IPS DF 19.7 (cell line): Measurements from ENCODE around the gene GAB2.

Experiments
- DNase-seq: peaks from one replicate; pipeline ENCODE4 v3.0.0-alpha.2; 2013; ENCODE audit warnings: low read depth, low spot score

GAB2 gene

GRCh38 chr11:78221396-78222315 is 196.0 kb downstream of the GAB2 start:
- DNase-seq: no peak

- DNase-seq: no peak
These were observed 197.1 kb downstream of the GAB2 start for GRCh38 chr11:78220218-78221157.

- DNase-seq: no peak
These were observed 198.0 kb downstream of the GAB2 start for GRCh38 chr11:78219493-78220217.

- no peak for DNase-seq
These were observed 198.7 kb downstream of the GAB2 start for GRCh38 chr11:78218707-78219492.

GRCh38 chr11:78217650-78218541 is 199.7 kb downstream of the GAB2 start:
- no peak for DNase-seq

- DNase-seq: no peak
These were observed 200.9 kb downstream of the GAB2 start for GRCh38 chr11:78216571-78217287.

- no peak for DNase-seq
These were observed 201.6 kb downstream of the GAB2 start for GRCh38 chr11:78216021-78216420.

- DNase-seq: no peak
These were observed 203.1 kb downstream of the GAB2 start for GRCh38 chr11:78214331-78215194.

- DNase-seq: no peak
These were observed 203.9 kb downstream of the GAB2 start for GRCh38 chr11:78213526-78214330.

- DNase-seq: no peak
These were observed 204.8 kb downstream of the GAB2 start for GRCh38 chr11:78212586-78213371.

GRCh38 chr11:78211565-78211964 is 206.1 kb downstream of the GAB2 start:
- no peak for DNase-seq

GRCh38 chr11:78210000-78210608 is 207.5 kb downstream of the GAB2 start:
- DNase-seq: no peak

- no peak for DNase-seq
These were observed 208.1 kb downstream of the GAB2 start for GRCh38 chr11:78209478-78209877.

GRCh38 chr11:78208257-78209165 is 209.1 kb downstream of the GAB2 start:
- DNase-seq: no peak
